GM12874 (cell line): ENCODE measurements around the gene ASGR2.

ENCODE experiments used
- TF ChIP-seq, protein P1 (sequence below): IDR thresholded peaks from 2 replicates; pipeline ENCODE4 v1.5.1; 2011; ENCODE audit warnings: low read depth, mild to moderate bottlenecking, control low read depth, low read length, moderate library complexity; ENCODE audit not compliant: insufficient read depth

The ASGR2 gene

DNA sequence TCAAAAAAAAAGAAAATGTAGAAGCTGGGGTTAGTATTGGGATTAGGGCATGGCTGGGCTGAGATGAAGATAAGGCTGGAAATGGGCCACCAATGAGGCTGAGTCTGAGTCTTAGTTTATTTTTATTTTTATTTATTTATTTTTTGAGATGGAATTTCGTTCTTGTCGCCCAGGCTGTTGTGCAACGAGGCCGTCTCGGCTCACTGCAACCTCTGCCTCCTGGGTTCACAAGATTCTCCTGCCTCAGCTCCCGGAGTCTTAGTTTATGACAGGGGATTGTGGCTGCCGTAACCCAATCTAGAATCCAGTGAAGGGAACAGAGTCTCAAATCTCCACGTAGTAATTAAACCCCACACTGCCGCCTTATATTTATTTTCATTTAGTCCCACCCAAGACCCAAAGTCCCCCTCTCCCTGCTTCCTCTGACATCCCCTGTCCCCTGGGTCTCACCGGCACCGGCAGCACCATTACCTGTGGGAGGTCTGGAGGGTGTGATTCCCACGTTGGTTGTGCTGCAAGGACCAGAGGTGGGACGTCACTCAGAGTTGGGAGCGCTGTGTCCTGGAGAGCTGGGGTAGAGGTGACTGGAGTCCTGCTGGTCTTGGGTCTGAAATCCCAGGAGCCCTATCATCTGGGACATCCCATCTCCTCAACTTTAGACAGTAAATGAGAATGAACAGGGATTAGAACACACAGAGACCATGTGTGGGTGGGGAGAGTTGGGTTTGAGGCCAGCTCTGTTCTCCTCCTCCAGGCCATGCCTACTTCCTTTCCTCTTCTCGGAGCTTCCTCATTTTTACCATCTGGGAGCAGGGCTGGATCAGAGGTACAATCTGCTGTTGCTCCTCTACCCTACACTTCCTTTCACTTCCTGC is 34.8 kb downstream of the ASGR2 start, which contains the start of gene CLEC10A:
CLEC10A (minus strand) TSS at position 671 of the 875 bp plus-strand sequence. CDS start 1,439 bp downstream, outside the sequence.
- TF ChIP-seq, protein P1, sequence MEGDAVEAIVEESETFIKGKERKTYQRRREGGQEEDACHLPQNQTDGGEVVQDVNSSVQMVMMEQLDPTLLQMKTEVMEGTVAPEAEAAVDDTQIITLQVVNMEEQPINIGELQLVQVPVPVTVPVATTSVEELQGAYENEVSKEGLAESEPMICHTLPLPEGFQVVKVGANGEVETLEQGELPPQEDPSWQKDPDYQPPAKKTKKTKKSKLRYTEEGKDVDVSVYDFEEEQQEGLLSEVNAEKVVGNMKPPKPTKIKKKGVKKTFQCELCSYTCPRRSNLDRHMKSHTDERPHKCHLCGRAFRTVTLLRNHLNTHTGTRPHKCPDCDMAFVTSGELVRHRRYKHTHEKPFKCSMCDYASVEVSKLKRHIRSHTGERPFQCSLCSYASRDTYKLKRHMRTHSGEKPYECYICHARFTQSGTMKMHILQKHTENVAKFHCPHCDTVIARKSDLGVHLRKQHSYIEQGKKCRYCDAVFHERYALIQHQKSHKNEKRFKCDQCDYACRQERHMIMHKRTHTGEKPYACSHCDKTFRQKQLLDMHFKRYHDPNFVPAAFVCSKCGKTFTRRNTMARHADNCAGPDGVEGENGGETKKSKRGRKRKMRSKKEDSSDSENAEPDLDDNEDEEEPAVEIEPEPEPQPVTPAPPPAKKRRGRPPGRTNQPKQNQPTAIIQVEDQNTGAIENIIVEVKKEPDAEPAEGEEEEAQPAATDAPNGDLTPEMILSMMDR = no peak

DNA sequence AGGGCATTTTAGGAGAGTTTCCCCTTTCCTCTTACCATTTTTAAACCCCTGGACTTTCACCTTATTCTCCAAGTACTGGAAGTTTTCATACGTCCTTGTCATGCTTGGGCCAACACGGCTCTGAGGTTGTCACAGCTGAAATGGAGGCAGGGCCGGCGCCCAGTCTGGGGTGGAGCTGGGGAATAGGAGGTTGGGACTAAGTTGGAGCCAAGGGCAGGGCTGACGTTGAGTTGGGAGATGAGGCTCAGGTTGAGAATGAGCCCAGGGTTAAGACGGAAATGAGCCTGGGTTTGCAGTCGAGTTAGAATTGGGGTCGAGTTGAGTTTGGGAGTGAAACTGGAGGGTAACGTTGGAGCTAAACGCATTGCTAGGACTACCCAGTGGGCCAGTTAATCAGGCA is 35.9 kb downstream of the ASGR2 start:
- TF ChIP-seq, protein P1 = no peak

DNA sequence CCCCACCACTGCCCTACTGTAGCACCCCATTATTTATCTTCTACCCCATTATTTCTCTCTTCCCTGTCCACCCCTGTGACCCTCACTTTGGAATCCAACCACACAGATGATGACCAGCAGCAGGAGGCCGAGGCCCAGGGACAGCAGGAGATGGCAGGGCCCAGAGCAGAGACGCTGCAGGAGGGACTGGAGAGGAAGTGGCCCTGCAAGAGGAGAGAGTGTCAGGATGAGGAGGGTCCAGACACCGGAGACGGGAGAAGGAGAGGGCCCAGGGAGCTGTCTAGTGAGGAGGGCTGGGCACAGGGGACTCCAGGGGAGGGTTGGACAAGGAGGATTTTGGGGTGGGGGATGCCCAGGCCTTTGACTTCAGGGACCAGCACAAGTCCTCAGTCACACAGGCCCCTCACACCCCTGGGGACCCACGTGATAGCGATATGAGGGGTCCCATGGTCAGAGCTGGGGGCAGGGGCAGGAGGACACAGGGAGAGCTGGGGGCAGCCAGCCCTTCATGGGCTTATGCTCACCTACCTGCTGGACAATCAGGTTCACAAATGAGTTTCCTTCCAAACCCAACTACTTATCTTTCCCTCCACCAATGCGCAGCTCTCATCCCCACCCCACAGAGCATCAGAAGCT is 36.6 kb downstream of the ASGR2 start:
- TF ChIP-seq, protein P1 = no peak

DNA sequence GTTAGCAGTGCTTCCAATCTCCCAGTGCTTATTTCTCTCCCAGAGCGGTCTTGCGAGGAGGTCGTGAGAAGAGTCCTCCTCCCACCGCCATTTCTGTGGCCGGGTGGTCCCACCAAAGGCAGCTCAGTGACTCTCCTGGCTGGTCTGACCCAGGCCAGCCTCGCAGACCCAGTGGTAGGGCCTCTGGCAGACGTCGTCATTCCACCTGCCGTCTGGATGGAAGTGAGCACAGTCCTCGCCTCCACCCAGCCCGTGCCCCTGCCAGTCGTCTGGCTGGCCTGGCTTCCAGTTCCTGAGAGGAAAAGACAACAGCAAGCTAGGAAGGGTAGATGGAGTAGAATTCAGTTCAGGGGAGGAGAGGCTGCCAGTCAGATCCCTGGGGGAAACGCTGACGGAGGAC is 39.7 kb downstream of the ASGR2 start:
- TF ChIP-seq, protein P1 = no peak

DNA sequence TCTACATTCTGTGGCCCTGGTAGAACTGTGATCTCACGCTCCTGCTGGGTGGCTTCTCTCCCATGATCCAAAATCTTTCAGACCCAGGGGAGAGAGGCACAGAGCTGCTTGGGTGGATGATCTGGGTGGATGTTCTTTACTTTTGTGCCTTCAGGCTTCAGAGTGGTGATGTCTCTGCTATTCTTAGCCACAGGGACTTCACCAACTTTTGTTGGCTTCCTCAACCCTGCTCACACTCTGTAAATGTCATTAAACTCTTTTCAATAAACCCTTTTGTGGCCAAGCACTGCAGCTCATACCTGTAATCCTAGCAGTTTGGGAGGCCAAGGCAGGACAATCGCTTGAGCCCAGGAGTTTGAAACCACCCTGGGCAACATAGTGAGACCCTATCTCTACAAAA is 42.2 kb downstream of the ASGR2 start:
- TF ChIP-seq, protein P1 = no peak

DNA sequence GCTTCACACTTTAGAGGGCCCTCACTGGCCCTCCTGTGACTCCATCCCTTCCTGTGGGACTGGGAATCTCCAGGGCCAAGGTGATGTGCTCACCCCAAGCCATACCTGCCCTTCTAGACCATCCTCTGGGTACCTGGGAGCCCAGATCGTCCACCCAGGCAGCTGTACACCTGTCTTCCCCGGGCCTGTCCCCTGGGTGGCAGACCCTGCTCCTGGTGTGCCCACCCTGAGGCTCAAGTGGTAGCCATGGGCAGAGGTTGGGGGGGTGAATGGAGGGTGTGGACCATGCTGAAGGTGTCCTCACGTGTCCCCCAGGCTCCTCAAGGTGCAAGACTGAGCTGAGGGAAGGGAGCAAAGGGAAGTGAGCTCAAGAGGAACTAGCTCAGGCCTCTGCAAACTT is 43.9 kb downstream of the ASGR2 start:
- TF ChIP-seq, protein P1 = no peak

DNA sequence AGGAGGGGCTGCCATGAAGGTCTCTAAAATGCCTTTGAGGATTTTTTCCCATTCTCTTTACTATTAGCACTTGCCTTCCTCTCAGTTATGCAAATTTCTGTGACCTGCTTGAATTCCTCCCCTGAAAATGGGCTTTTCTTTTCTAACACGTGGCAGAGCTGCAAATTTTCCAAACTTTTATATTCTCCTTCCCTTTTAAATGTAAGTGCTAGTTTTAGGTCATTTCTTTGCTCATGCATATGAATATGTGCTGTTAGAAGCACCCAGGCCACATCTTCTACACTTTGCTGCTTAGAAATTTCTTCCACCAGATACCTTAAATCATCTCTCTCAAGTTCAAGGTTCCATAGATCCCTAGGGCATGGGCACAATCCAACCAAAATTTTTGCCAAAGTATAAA is 46.4 kb downstream of the ASGR2 start:
- TF ChIP-seq, protein P1 = no peak
